Measurements from ENCODE around the gene BARX2.

BARX2 gene

DNA sequence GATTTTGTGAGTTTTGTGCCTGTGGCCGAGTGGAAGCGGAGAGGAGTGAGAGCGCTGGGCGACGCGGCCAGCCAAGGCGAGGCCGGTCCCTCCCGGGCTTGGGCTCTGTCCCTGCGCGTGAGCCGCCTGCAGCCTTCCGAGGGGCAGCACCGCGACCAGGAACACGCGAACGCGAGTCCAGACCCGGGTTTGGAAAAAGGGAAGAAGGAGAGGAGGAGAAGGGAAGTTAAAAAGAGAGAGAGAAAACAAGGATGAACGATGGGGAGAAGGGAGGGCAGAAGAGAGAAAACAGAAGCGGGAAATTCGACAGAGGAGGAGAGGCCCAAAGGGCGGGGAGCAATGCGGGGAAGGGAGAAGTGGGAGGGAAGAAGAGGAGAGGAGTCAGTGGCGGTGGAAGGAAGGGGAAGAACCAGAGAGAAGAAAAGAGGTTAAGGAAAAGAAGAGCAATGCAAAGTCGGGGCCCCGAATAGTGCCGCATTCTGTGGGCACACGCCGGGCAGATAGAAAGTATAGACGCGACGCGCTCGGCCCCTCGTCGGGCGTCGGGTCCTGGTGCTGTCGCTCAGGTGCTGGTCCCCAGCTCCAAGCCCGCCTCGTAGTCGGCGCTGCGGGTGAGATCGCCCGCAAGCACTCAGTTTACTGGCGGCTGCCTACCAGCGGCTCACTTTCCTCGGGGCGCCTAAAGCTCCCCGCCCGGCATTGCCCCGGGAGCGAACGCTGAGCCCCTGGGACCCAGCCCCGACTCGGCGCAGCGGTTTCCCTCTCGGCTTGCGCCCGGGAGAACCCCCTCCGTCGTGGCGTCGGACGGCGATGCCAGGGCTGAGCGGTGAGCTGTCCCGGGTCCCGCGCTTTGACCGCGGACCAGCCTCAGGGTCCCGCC, 2.8 kb upstream of the BARX2 start:
- no peak for DNase-seq
- intact Hi-C loops (cut with DNase I): no loop called here

DNA sequence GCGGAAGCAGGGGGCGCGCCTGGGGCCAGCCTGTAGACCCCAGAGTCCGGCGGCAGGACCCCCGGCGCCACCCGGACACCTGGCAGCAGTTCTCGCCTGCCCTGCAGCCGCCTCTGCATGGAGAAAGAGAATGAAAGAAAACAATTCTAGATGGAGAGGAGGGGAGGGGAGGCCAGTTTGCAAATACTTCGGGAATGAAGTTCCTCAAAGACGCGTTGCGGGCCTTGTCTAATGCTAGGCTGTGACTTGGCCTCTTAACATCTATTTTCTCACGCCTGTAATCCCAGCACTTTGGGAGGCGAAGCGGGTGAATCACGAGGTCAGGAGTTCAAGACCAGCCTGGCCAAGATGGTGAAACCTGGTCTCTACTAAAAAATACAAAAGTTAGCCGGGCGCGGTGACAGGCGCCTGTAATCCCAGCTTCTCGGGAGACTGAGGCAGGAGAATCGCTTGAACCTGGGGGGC, 2.1 kb upstream of the BARX2 start:
- intact Hi-C loops (cut with DNase I): no loop called here
- no peak for DNase-seq

DNA sequence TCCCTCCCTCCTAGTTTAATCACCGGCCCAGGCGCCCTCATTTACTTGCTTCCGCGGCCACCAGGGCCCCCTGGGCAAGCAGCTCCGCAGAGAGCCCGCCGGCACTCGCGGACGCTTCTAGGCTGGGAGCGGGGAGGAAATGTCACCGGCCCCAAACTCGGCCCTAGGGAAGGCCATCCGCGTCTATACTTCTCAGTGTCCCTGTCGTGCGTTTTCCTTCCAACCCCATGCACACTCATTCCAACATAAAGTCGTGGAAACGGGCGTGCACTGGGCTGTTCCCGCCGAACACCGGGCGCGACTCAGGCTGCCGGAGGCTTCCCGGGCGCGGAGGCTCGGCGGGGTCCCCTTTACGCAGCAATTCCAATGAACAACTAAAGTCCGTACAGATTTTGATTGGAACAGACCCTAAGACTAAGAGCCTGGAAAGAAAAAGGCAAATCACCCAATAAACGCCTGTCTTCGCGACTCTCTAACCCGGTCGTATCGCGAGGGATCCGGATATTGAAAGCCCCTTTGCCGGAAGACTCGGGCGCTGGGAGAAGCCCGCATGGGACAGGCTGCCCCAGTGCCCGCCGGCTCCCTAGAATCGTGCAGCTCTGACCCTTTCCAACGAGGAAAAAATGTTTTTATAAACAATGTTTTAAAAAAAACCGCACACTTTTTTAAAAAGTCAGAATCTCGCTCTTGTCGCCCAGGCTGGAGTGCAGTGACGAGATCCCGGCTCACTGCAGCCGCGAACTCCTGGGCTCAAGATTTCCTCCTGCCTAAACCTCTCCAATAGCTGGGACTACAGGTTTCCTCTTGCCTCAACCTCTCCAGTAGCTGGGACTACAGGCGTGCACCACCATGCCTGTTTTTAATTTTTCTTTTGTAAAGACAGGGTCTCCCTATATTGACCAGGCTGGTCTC, 1.3 kb upstream of the BARX2 start:
- DNase-seq: peak in 1 of 42 donors; percentile 15
- intact Hi-C loops (cut with DNase I): no loop called here

DNA sequence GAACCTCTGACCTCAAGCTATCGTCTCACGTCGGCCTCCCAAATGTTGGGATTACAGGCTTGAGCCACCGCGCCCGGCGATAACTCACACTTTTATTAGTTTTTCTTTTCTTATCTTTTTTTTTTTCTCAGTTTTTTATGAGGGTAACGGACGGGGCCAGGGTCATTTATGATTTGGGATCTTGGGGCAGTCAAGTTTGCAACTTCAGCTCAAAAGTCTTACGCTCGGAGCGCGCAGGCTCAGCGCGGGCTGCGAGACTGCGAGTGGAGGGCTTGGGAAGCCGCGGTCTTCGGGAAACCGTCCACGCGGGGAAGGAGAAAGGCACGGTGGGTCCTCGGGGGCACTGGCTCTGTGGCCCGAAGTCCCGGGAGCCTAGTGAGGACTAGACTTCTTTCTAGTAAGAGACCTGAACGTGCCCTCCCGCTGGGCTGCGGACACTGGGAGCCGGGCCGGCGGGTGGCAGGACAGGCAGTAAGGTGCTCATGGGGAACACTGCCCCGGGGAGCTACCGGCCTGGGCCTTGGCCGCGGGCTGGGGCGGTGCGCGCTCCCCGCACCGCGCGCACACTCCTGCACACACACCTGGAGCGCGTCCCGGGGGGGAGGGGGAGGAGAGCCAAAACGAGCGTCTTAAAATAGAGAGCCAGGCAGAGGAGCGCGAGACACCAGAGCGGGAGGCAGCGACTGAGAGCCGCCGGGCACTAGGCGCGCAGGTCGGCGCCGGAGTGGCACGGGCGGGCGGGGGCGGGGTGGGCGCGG, 476 bp upstream of the BARX2 start:
- DNase-seq: peak in 37 of 42 donors; percentile 10 to 74 (median 47)
- intact Hi-C loops (cut with DNase I): no loop called here

DNA sequence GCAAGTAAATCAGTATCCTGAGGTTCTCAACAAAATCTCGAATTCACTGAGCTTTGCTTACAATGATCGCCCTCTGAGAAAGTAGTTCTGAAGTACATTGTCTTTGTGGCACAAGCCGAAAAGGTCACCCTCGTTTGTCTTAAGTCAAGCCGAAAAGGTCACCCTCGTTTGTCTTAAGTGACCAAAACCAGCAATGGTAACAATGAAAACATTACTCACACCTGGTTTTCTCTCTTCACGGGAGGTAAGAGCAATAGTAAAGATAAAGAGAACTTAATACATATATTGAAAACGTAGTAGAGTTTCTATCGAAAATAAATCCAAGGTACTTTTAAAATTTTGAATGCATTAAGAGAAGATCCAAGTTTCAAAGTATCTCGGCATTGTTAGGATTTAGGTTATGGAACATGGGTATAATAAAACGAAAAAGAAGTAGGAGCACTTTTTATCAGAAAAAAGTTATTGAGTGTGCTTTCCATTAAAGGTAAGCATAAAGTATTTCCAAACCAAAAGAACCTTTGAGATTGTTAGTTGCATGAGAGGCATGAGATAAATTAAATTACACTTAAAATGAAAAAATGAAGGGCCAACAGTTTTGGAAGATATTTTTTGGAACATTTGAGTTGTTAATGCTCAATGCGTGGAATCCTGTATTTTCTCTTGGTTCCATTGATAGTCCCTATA, 1.2 kb downstream of the BARX2 start:
- no peak for DNase-seq
- intact Hi-C loops (cut with DNase I): no loop called here

DNA sequence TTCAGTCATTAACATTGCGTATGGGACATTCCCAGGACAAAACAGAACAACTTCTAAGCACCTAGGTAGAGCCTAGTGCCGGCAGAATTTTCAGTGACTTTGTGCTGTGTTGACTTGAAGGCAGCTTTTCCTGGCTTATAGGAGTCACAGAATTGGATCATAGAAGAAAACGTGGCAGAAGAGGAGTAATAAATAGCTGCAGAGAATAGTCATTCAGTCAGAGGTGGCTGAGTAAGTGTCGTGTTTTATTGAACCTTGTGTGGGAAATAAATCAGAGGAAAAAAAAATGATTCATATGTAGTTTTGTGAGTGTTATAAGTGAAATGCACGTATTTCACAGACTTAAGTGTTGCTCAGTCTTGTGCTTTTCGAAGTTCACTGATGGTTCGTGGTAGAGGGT, 2.1 kb downstream of the BARX2 start:
- intact Hi-C loops (cut with DNase I): no loop called here
- DNase-seq: no peak

DNA sequence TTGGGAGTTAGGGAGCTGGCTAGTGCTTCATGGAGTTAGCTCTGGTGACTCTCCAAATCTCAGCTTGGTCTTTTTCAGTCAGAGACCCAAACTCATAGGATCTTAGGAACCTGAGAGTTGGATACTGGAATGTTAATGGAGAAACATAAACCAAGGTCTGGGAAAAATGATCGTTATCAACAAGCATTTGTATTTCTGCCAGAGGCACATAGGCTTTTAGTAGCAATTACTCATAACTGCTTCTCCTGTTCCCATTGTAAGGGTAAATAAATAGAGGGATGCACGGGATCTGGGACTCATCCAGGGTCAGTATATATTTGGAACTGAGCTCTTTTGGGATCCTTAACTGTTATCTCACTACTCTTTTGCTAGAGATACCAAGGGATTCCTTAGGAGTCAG, 4.8 kb downstream of the BARX2 start:
- no peak for DNase-seq
- intact Hi-C loops (cut with DNase I): no loop called here

DNA sequence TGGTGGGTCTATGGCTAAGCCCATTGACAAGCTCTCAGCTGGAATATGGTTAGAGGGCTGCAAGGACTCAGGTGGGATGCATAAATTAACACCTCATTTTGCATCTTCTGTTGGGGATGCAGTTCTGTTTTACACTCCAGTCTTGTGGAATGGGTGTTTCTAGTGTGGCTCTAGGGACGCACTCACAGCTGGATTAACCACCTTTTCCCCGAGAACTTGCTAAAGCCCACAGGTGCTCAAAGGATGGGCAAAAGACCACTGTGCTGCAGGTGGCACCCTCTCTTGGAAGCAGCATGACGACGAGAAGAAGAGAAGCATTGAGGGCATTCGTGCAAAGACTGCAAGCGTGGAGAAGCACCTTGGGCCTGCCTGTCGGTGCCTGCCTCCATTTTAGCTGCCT, 6.9 kb downstream of the BARX2 start:
- intact Hi-C loops (cut with DNase I): no loop called here
- DNase-seq: no peak

DNA sequence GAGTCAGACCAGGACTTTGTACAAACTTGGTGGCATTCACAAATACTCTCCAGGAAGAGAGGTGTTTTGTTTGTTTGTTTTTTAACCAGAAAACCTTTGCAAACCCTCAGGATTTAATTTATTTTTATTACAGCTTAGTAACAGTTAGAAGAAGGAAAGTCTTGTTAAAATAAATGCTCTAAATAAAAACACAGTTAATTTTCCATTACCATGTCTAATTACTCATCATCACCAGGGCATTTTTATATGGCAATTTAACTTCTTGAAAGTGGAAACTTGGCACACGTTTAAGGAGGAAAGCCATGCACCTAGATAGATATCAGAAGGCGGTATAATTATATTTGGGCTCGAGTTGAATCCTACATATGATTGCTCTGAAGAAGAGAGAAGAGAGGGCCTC, 7.4 kb downstream of the BARX2 start:
- intact Hi-C loops (cut with DNase I): no loop called here
- no peak for DNase-seq

DNA sequence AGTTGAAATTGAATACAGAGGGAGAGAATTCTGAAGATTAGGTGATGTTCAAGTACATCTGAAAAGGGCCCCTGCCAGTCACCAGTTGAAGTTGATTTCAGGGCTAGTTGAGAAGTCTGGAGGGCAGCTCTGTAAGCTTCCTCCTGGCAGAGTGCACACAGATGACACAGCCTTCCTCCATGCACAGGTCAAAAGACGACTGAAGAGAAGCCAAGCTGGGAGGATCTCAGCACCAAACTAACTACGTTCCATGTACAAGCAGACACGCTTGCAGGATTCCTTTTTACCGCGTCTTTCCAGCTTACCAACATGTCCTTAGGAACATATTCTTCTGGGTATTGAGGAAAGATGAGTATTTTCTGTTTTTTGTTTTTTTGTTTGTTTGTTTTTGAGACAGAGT, 7.9 kb downstream of the BARX2 start:
- no peak for DNase-seq
- intact Hi-C loops (cut with DNase I): no loop called here

DNA sequence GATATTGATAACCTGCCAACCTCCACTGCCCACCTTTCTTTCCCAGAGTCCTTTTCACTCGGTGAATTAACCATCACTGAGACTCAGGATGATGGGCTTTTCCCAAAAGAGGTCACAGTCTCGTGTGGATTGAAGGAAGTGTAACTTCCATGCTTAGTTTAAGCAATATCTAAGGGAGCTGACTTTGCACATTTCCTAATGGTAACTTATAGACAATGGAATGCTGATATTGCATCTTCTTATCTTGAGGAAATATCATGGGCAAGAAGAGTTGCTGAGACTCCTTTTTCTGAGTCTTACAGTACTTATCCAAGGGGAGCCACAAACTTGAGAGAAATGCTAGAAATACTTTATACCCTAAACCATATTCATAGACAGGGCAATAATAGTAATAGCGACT, 8.8 kb downstream of the BARX2 start:
- intact Hi-C loops (cut with DNase I): no loop called here

DNA sequence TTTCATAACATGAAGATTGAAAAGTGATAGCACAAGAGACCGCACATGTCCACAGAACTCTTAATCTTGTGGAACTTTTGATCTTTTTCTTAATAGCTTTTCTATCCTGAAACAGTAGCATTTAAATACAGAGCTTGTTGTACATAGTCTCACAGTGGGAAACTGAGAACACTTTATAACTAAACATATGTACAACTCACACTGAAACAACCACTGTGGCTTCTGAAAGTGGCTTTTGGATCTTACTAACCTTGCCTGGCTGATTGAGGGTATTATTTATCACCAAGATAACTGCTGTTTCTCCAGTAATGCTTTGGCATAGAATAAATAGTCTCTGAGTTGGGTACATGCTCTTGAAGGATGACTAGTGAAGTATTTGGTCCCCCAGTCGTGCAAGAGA, 10.2 kb downstream of the BARX2 start:
- DNase-seq: no peak
- intact Hi-C loops (cut with DNase I): no loop called here

More for the DNA sequence above, 8.8 kb downstream of the BARX2 start:
- no peak for DNase-seq

DNA sequence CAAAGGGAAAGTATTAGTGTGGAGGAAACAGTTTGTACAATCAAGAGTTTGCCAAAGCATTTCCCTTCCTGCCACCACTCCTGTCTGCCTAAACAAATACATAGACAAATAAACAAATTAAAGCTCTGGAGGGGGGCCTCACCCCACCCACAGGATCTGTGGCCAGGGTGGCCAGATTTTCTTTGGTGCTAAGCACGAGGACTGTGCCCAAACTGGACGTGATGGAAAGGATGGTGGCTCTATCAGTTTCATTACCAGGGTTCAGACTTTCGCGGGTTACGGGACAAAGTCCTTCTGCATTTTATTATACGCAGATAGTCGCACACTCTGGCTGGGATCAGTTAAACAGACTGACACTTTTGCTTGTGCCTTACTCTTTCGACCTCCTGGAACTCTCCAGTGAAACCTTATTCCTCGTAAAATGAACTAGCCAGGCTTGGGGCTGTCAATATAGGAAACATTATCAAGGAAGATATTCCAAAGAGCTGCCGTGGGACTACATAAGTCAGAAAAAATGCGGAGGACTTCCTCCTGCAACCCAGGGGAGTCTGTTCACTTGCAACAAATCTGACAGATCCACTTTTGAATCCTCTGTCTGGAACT, 11.2 kb downstream of the BARX2 start:
- intact Hi-C loops (cut with DNase I): no loop called here
- no peak for DNase-seq

DNA sequence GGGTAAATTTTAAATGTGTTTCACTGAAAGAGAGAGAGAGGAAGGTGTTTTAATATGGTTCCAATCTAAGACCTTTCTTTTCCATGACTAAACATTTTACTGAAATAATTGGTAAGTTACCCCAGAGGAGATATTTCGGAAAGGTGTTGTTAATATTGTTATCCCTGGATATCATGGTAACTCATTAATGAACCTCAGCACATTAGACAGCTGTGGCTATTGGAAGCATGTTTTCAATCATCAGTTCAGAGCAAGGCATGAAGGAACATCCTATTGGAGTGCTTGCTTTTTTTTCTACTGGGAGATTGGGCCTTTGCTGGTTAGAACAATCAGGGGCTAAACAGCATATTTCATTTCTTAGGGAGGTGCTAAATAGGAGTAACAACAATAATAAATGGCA, 11.8 kb downstream of the BARX2 start:
- intact Hi-C loops (cut with DNase I): no loop called here
- no peak for DNase-seq

DNA sequence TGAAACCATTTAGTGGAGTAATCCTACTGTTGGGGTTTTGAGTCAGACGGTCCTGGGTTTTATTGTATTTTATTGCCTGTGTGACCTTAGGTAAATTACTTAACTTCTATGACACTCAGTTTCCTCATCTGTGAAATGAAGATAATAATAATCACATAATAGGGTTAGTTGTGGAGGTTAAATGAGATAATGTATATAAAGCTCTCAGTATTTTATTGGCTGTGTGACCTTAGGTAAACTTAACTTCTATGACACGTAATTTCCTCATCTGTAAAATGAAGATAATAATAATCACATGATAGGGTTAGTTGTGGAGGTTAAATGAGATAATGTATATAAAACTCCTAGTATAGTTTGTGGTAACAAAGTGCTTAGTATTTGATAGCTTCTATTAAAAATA, 13.2 kb downstream of the BARX2 start:
- intact Hi-C loops (cut with DNase I): no loop called here

DNA sequence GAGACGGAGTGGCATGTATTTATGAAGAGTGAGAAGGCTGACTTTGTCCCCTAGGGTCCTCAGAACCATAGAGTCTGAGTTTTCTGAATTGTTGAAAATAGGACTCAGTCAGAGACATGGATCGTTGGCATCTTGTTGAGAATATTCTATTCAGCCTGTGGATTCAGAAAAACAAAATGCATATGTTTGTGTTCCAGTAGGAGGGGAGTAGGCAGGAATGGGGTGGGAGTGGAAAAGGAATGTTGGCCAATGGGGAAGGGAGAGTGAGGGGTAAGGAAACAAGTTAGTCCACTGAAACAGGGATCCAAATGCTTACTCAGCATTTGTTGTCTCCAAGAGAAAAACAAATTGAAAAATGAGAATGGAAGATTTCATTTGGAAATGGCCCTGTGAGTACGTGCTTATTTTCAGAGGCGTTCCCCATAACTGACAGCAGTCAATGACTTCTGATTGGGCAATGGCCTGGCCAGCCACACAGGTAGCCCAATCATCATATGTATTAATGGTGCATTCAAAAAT, 14.7 kb downstream of the BARX2 start:
- intact Hi-C loops (cut with DNase I): no loop called here
- DNase-seq: no peak

More for the DNA sequence above, 13.2 kb downstream of the BARX2 start:
- DNase-seq: no peak

DNA sequence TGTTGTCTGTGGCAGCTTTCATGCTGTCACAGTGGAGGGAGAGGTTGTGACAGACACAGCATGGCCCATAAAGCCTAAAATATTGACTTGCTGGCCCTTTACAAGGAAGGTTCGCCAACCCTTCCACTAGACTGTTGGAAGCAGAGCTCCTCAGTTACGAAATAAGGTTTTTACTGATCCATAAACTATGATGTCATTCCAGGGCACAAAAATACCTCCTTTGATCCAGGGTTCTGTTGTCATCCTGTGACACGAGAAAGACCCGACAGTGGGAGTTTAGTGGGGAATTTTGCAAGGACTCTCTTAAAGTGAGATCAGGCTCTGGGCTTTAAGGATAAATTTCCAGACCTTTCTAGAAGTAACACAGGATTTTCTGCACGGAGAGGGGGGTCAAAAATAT, 15.7 kb downstream of the BARX2 start:
- no peak for DNase-seq
- intact Hi-C loops (cut with DNase I): no loop called here

DNA sequence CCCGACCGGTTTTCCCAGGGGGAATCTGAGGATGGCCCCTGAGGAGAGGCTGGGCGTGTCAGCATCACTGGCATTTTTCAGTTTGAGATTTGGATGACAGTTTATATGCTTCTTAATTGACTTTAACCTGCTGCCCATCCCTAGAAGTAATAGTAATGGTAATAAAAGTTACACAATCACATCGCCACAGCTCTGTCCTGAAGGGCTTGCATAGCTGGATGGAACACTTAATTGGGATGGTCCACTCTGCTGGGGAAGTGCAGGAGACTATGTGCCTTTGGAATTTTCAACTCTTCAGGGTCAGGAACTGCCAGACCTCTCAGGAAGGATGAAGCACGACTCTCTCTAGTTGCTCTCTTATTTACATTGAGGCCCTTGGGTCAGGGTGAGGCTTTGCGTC, 16.2 kb downstream of the BARX2 start:
- intact Hi-C loops (cut with DNase I): no loop called here
- no peak for DNase-seq
